ENCODE results near the gene RIMBP2.

RIMBP2 gene

GRCh38 chr12:130382818-130383217 lies 333.3 kb downstream of the RIMBP2 start:
- DNase-seq = no peak
- Histone ChIP-seq H3K4me1 (ENCODE audit: control extremely low read depth in 1 of 4, control insufficient read depth in 4 of 4, insufficient read depth in 4 of 4, low read length in 3 of 4) (no peaks in the 10 kb centered on the region), H3K36me3 (ENCODE audit: control insufficient read depth in 4 of 4, insufficient read depth in 4 of 4, low read length in 3 of 4) (no peaks in the 10 kb centered on the region), H3K27ac (ENCODE audit: insufficient read depth in 1 of 2, low read depth in 1 of 2, low read length in 2 of 2, poor library complexity in 1 of 2, severe bottlenecking in 2 of 2) (no peak overlapping the region), H3K27me3 (replicated peaks in 2 of 5; ENCODE audit: control insufficient read depth in 4 of 5, insufficient read depth in 5 of 5, low read length in 4 of 5) (peaks cover 0 to 2% (median 0%) of the 10 kb centered on the region in 5 experiments), H3K4me3 (ENCODE audit: control insufficient read depth in 1 of 7, extremely low read depth in 1 of 7, insufficient read depth in 4 of 7, low read depth in 2 of 7, low read length in 6 of 7) (no peak overlapping the region), H3K9me3 (ENCODE audit: control extremely low read depth in 1 of 5, control insufficient read depth in 4 of 5, insufficient read depth in 2 of 5, low read depth in 1 of 5, low read length in 4 of 5) (no peaks in the 10 kb centered on the region)
- 100% methylated on average over 1 of the region's 2 CpGs for WGBS (ENCODE audit: insufficient coverage)
- POLR2A ChIA-PET = no interaction called here
- CTCF ChIA-PET = no interaction called here

- CTCF ChIA-PET = no interaction called here
- DNase-seq = no peak
- Histone ChIP-seq H3K36me3 (ENCODE audit: control insufficient read depth in 4 of 4, insufficient read depth in 4 of 4, low read length in 3 of 4) (no peaks in the 10 kb centered on the region), H3K27me3 (replicated peaks in 2 of 5; ENCODE audit: control insufficient read depth in 4 of 5, insufficient read depth in 5 of 5, low read length in 4 of 5) (peaks cover 0 to 34% (median 2%) of the 10 kb centered on the region in 5 experiments), H3K9me3 (ENCODE audit: control extremely low read depth in 1 of 5, control insufficient read depth in 4 of 5, insufficient read depth in 2 of 5, low read depth in 1 of 5, low read length in 4 of 5) (no peaks in the 10 kb centered on the region), H3K4me3 (ENCODE audit: control insufficient read depth in 1 of 7, extremely low read depth in 1 of 7, insufficient read depth in 4 of 7, low read depth in 2 of 7, low read length in 6 of 7) (no peak overlapping the region), H3K4me1 (ENCODE audit: control extremely low read depth in 1 of 4, control insufficient read depth in 4 of 4, insufficient read depth in 4 of 4, low read length in 3 of 4) (no peaks in the 10 kb centered on the region), H3K27ac (ENCODE audit: insufficient read depth in 1 of 2, low read depth in 1 of 2, low read length in 2 of 2, poor library complexity in 1 of 2, severe bottlenecking in 2 of 2) (no peak overlapping the region)
- 91% methylated on average over 10 of the region's 13 CpGs for WGBS (ENCODE audit: insufficient coverage)
- POLR2A ChIA-PET = no interaction called here
Observed at GRCh38 chr12:130375296-130376287, 340.5 kb downstream of the RIMBP2 start.

GRCh38 chr12:130374083-130374482 lies 342.0 kb downstream of the RIMBP2 start:
- no peak overlapping the region for H3K4me3 ChIP-seq (ENCODE audit: control insufficient read depth in 1 of 7, extremely low read depth in 1 of 7, insufficient read depth in 4 of 7, low read depth in 2 of 7, low read length in 6 of 7)
- POLR2A ChIA-PET = no interaction called here
- 100% methylated on average over 2 of the region's 4 CpGs for WGBS (ENCODE audit: insufficient coverage)
- H3K9me3 ChIP-seq (ENCODE audit: control extremely low read depth in 1 of 5, control insufficient read depth in 4 of 5, insufficient read depth in 2 of 5, low read depth in 1 of 5, low read length in 4 of 5) = no peaks in the 10 kb centered on the region
- H3K4me1 ChIP-seq (ENCODE audit: control extremely low read depth in 1 of 4, control insufficient read depth in 4 of 4, insufficient read depth in 4 of 4, low read length in 3 of 4) = no peaks in the 10 kb centered on the region
- peaks cover 0 to 35% (median 3%) of the 10 kb centered on the region in 5 experiments for H3K27me3 ChIP-seq (replicated peaks in 2 of 5; ENCODE audit: control insufficient read depth in 4 of 5, insufficient read depth in 5 of 5, low read length in 4 of 5)
- CTCF ChIA-PET = no interaction called here
- DNase-seq = no peak
- no peaks in the 10 kb centered on the region for H3K36me3 ChIP-seq (ENCODE audit: control insufficient read depth in 4 of 4, insufficient read depth in 4 of 4, low read length in 3 of 4)
- H3K27ac ChIP-seq (ENCODE audit: insufficient read depth in 1 of 2, low read depth in 1 of 2, low read length in 2 of 2, poor library complexity in 1 of 2, severe bottlenecking in 2 of 2) = no peak overlapping the region

- Histone ChIP-seq H3K9me3 (ENCODE audit: control extremely low read depth in 1 of 5, control insufficient read depth in 4 of 5, insufficient read depth in 2 of 5, low read depth in 1 of 5, low read length in 4 of 5) (no peaks in the 10 kb centered on the region), H3K4me3 (ENCODE audit: control insufficient read depth in 1 of 7, extremely low read depth in 1 of 7, insufficient read depth in 4 of 7, low read depth in 2 of 7, low read length in 6 of 7) (no peak overlapping the region), H3K4me1 (ENCODE audit: control extremely low read depth in 1 of 4, control insufficient read depth in 4 of 4, insufficient read depth in 4 of 4, low read length in 3 of 4) (no peaks in the 10 kb centered on the region), H3K27me3 (replicated peaks in 2 of 5; ENCODE audit: control insufficient read depth in 4 of 5, insufficient read depth in 5 of 5, low read length in 4 of 5) (peaks cover 0 to 33% (median 3%) of the 10 kb centered on the region in 5 experiments), H3K27ac (ENCODE audit: insufficient read depth in 1 of 2, low read depth in 1 of 2, low read length in 2 of 2, poor library complexity in 1 of 2, severe bottlenecking in 2 of 2) (no peak overlapping the region), H3K36me3 (ENCODE audit: control insufficient read depth in 4 of 4, insufficient read depth in 4 of 4, low read length in 3 of 4) (no peaks in the 10 kb centered on the region)
- CTCF ChIA-PET = no interaction called here
- 100% methylated on average over 1 of the region's 4 CpGs for WGBS (ENCODE audit: insufficient coverage)
- DNase-seq = no peak
- POLR2A ChIA-PET = no interaction called here
Observed at GRCh38 chr12:130372936-130373335, 343.2 kb downstream of the RIMBP2 start.

GRCh38 chr12:130371296-130371695 lies 344.8 kb downstream of the RIMBP2 start:
- ChIA-PET POLR2A (interaction anchor here (0.7 kb wide), 1 partner anchor 107 kb away, joined by 3 read pairs; no protein-coding TSS in a partner anchor), CTCF (no interaction called here)
- Histone ChIP-seq H3K9me3 (ENCODE audit: control extremely low read depth in 1 of 5, control insufficient read depth in 4 of 5, insufficient read depth in 2 of 5, low read depth in 1 of 5, low read length in 4 of 5) (no peaks in the 10 kb centered on the region), H3K27ac (ENCODE audit: insufficient read depth in 1 of 2, low read depth in 1 of 2, low read length in 2 of 2, poor library complexity in 1 of 2, severe bottlenecking in 2 of 2) (no peak overlapping the region), H3K4me1 (ENCODE audit: control extremely low read depth in 1 of 4, control insufficient read depth in 4 of 4, insufficient read depth in 4 of 4, low read length in 3 of 4) (no peaks in the 10 kb centered on the region), H3K27me3 (replicated peaks in 2 of 5; ENCODE audit: control insufficient read depth in 4 of 5, insufficient read depth in 5 of 5, low read length in 4 of 5) (peaks cover 0 to 31% (median 3%) of the 10 kb centered on the region in 5 experiments), H3K4me3 (ENCODE audit: control insufficient read depth in 1 of 7, extremely low read depth in 1 of 7, insufficient read depth in 4 of 7, low read depth in 2 of 7, low read length in 6 of 7) (no peak overlapping the region), H3K36me3 (ENCODE audit: control insufficient read depth in 4 of 4, insufficient read depth in 4 of 4, low read length in 3 of 4) (no peaks in the 10 kb centered on the region)
- 87% methylated on average over 2 of the region's 5 CpGs for WGBS (ENCODE audit: insufficient coverage)
- no peak for DNase-seq

- 70% methylated on average over 2 of the region's 4 CpGs for WGBS (ENCODE audit: insufficient coverage)
- Histone ChIP-seq H3K9me3 (ENCODE audit: control extremely low read depth in 1 of 5, control insufficient read depth in 4 of 5, insufficient read depth in 2 of 5, low read depth in 1 of 5, low read length in 4 of 5) (no peaks in the 10 kb centered on the region), H3K4me1 (ENCODE audit: control extremely low read depth in 1 of 4, control insufficient read depth in 4 of 4, insufficient read depth in 4 of 4, low read length in 3 of 4) (no peaks in the 10 kb centered on the region), H3K27ac (ENCODE audit: insufficient read depth in 1 of 2, low read depth in 1 of 2, low read length in 2 of 2, poor library complexity in 1 of 2, severe bottlenecking in 2 of 2) (no peak overlapping the region), H3K4me3 (ENCODE audit: control insufficient read depth in 1 of 7, extremely low read depth in 1 of 7, insufficient read depth in 4 of 7, low read depth in 2 of 7, low read length in 6 of 7) (no peak overlapping the region), H3K27me3 (replicated peaks in 2 of 5; ENCODE audit: control insufficient read depth in 4 of 5, insufficient read depth in 5 of 5, low read length in 4 of 5) (peaks cover 0 to 31% (median 3%) of the 10 kb centered on the region in 5 experiments), H3K36me3 (ENCODE audit: control insufficient read depth in 4 of 4, insufficient read depth in 4 of 4, low read length in 3 of 4) (no peaks in the 10 kb centered on the region)
- ChIA-PET CTCF (no interaction called here), POLR2A (no interaction called here)
- no peak for DNase-seq
Observed at GRCh38 chr12:130369816-130370215, 346.3 kb downstream of the RIMBP2 start.

- Histone ChIP-seq H3K36me3 (ENCODE audit: control insufficient read depth in 4 of 4, insufficient read depth in 4 of 4, low read length in 3 of 4) (no peaks in the 10 kb centered on the region), H3K27me3 (replicated peaks in 2 of 5; ENCODE audit: control insufficient read depth in 4 of 5, insufficient read depth in 5 of 5, low read length in 4 of 5) (peaks cover 0 to 21% (median 3%) of the 10 kb centered on the region in 5 experiments), H3K9me3 (ENCODE audit: control extremely low read depth in 1 of 5, control insufficient read depth in 4 of 5, insufficient read depth in 2 of 5, low read depth in 1 of 5, low read length in 4 of 5) (no peaks in the 10 kb centered on the region), H3K4me3 (ENCODE audit: control insufficient read depth in 1 of 7, extremely low read depth in 1 of 7, insufficient read depth in 4 of 7, low read depth in 2 of 7, low read length in 6 of 7) (no peak overlapping the region), H3K27ac (ENCODE audit: insufficient read depth in 1 of 2, low read depth in 1 of 2, low read length in 2 of 2, poor library complexity in 1 of 2, severe bottlenecking in 2 of 2) (no peak overlapping the region), H3K4me1 (ENCODE audit: control extremely low read depth in 1 of 4, control insufficient read depth in 4 of 4, insufficient read depth in 4 of 4, low read length in 3 of 4) (no peaks in the 10 kb centered on the region)
- ChIA-PET CTCF (no interaction called here), POLR2A (no interaction called here)
- no peak for DNase-seq
- WGBS (ENCODE audit: insufficient coverage) = 94% methylated on average over 12 of the region's 13 CpGs
Observed at GRCh38 chr12:130367523-130367922, 348.6 kb downstream of the RIMBP2 start.
